ENCODE data around the gene PHYHIPL. TPM values are rescaled to one million over a fixed set of nuclear protein-coding genes. Genes with fewer than 3 reads are reported as not detected.

Gene PHYHIPL
- total RNA-seq, 1 donor from 2014 or later: 0.34 TPM

GRCh38 chr10:59177031-59177797, 771 bp downstream of the PHYHIPL start:
- peaks cover 32% of the 10 kb centered on the region for H3K27me3 ChIP-seq (ENCODE audit: insufficient read depth, low read length)
- TF ChIP-seq, protein P1, sequence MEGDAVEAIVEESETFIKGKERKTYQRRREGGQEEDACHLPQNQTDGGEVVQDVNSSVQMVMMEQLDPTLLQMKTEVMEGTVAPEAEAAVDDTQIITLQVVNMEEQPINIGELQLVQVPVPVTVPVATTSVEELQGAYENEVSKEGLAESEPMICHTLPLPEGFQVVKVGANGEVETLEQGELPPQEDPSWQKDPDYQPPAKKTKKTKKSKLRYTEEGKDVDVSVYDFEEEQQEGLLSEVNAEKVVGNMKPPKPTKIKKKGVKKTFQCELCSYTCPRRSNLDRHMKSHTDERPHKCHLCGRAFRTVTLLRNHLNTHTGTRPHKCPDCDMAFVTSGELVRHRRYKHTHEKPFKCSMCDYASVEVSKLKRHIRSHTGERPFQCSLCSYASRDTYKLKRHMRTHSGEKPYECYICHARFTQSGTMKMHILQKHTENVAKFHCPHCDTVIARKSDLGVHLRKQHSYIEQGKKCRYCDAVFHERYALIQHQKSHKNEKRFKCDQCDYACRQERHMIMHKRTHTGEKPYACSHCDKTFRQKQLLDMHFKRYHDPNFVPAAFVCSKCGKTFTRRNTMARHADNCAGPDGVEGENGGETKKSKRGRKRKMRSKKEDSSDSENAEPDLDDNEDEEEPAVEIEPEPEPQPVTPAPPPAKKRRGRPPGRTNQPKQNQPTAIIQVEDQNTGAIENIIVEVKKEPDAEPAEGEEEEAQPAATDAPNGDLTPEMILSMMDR (IDR thresholded peaks at IDR 0.05; ENCODE audit: insufficient read depth, low read depth, low read length): no peak
- TF ChIP-seq EZH2 (IDR thresholded peaks at IDR 0.05; ENCODE audit: insufficient read depth, low read length): peak; percentile 73
- H3K9me3 ChIP-seq (ENCODE audit: insufficient read depth, low read depth, low read length): no peaks in the 10 kb centered on the region
- H3K9ac ChIP-seq (ENCODE audit: low read length): no peak overlapping the region
- H3K27ac Mint-ChIP-seq (ENCODE audit: unreplicated experiment): no peak overlapping the region
- H3K4me1 Mint-ChIP-seq (ENCODE audit: low read depth, unreplicated experiment): no peaks in the 10 kb centered on the region
- H3K9me3 Mint-ChIP-seq (ENCODE audit: unreplicated experiment): no peaks in the 10 kb centered on the region
- no peaks in the 10 kb centered on the region for H3K36me3 Mint-ChIP-seq (ENCODE audit: low read depth, unreplicated experiment)
- peak overlapping the region; percentile 89 for H3K4me3 Mint-ChIP-seq (ENCODE audit: unreplicated experiment)
- peaks cover 22% of the 10 kb centered on the region for H3K27me3 Mint-ChIP-seq (ENCODE audit: low read depth, unreplicated experiment)
- DNase-seq (ENCODE audit: low read depth) (peak; percentile 88), FAIRE-seq (peak; percentile 9)
- H3K4me3 ChIP-seq (ENCODE audit: insufficient read depth, low read depth, low read length): no peak overlapping the region
- no peaks in the 10 kb centered on the region for H4K20me1 ChIP-seq (ENCODE audit: insufficient read depth, low read length)
- H3K27ac ChIP-seq (ENCODE audit: low read depth, low read length): no peak overlapping the region
- H3K4me2 ChIP-seq (ENCODE audit: low read length): peak overlapping the region; percentile 83
- no peaks in the 10 kb centered on the region for H3K79me2 ChIP-seq (ENCODE audit: insufficient read depth, low read length)
- no peak overlapping the region for H2AFZ ChIP-seq (ENCODE audit: low read depth, low read length)
- H3K4me1 ChIP-seq (ENCODE audit: insufficient read depth, low read length): peaks cover 13% of the 10 kb centered on the region
- H3K36me3 ChIP-seq (ENCODE audit: insufficient read depth, low read length): no peaks in the 10 kb centered on the region

DNA sequence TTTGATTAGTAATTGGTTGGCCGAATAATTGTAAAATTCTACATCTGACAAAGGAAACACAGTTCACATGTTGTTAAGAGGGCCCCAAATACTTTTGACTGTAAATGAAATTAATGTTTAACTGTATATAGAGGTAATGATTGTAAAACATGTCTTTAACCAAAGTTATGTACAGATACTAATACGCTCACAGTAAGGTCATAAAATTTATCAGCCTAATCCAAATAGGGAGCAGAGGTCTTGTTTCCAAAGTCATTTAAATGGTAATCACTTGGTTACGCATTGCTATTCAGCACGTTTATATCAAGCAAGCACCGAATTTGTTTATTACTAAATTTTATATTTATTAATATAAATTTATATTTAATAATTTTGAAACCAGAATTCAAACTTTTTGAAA, 1.4 kb downstream of the PHYHIPL start:
- H3K27ac Mint-ChIP-seq (ENCODE audit: unreplicated experiment): no peak overlapping the region
- Histone ChIP-seq H3K27me3 (ENCODE audit: insufficient read depth, low read length) (peaks cover 32% of the 10 kb centered on the region), H3K4me3 (ENCODE audit: insufficient read depth, low read depth, low read length) (no peak overlapping the region), H3K4me1 (ENCODE audit: insufficient read depth, low read length) (peaks cover 13% of the 10 kb centered on the region), H3K79me2 (ENCODE audit: insufficient read depth, low read length) (no peaks in the 10 kb centered on the region), H3K4me2 (ENCODE audit: low read length) (peak overlapping the region; percentile 83), H3K27ac (ENCODE audit: low read depth, low read length) (no peak overlapping the region), H3K9ac (ENCODE audit: low read length) (no peak overlapping the region), H3K36me3 (ENCODE audit: insufficient read depth, low read length) (no peaks in the 10 kb centered on the region), H2AFZ (ENCODE audit: low read depth, low read length) (no peak overlapping the region), H3K9me3 (ENCODE audit: insufficient read depth, low read depth, low read length) (no peaks in the 10 kb centered on the region), H4K20me1 (ENCODE audit: insufficient read depth, low read length) (no peaks in the 10 kb centered on the region)
- FAIRE-seq: no peak
- TF ChIP-seq EZH2 (IDR thresholded peaks at IDR 0.05; ENCODE audit: insufficient read depth, low read length): no peak
- TF ChIP-seq, protein P1 (IDR thresholded peaks at IDR 0.05; ENCODE audit: insufficient read depth, low read depth, low read length): no peak
- no peaks in the 10 kb centered on the region for H3K9me3 Mint-ChIP-seq (ENCODE audit: unreplicated experiment)
- no peaks in the 10 kb centered on the region for H3K36me3 Mint-ChIP-seq (ENCODE audit: low read depth, unreplicated experiment)
- peaks cover 21% of the 10 kb centered on the region for H3K27me3 Mint-ChIP-seq (ENCODE audit: low read depth, unreplicated experiment)
- peak overlapping the region; percentile 89 for H3K4me3 Mint-ChIP-seq (ENCODE audit: unreplicated experiment)
- H3K4me1 Mint-ChIP-seq (ENCODE audit: low read depth, unreplicated experiment): no peaks in the 10 kb centered on the region
- DNase-seq (ENCODE audit: low read depth): no peak

DNA sequence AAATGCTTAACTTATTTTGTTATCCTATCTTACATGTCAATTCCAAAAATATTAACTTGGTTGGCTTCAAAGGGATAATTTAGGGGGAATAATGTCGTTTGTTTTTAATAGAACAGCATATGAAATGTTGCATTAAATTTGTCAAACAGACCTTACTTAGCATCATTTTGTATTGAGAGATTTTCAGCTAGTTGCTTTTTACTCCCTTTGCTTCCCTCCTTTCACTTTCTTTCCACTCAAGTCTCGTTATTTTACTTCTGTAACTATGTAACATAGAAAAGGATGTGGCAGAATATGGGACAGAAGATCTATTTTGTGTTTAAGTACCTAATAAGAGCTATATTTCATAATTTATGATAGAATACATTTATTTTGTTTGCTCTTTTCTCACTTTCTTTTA, 2.6 kb downstream of the PHYHIPL start:
- Mint-ChIP-seq H3K27me3 (ENCODE audit: low read depth, unreplicated experiment) (peaks cover 18% of the 10 kb centered on the region), H3K4me3 (ENCODE audit: unreplicated experiment) (no peak overlapping the region), H3K4me1 (ENCODE audit: low read depth, unreplicated experiment) (no peaks in the 10 kb centered on the region), H3K9me3 (ENCODE audit: unreplicated experiment) (no peaks in the 10 kb centered on the region), H3K27ac (ENCODE audit: unreplicated experiment) (no peak overlapping the region), H3K36me3 (ENCODE audit: low read depth, unreplicated experiment) (no peaks in the 10 kb centered on the region)
- TF ChIP-seq, protein P1 (IDR thresholded peaks at IDR 0.05; ENCODE audit: insufficient read depth, low read depth, low read length): no peak
- TF ChIP-seq EZH2 (IDR thresholded peaks at IDR 0.05; ENCODE audit: insufficient read depth, low read length): no peak
- Histone ChIP-seq H3K9ac (ENCODE audit: low read length) (no peak overlapping the region), H4K20me1 (ENCODE audit: insufficient read depth, low read length) (no peaks in the 10 kb centered on the region), H3K36me3 (ENCODE audit: insufficient read depth, low read length) (no peaks in the 10 kb centered on the region), H3K4me2 (ENCODE audit: low read length) (no peak overlapping the region), H3K9me3 (ENCODE audit: insufficient read depth, low read depth, low read length) (no peaks in the 10 kb centered on the region), H3K4me3 (ENCODE audit: insufficient read depth, low read depth, low read length) (no peak overlapping the region), H3K4me1 (ENCODE audit: insufficient read depth, low read length) (peaks cover 13% of the 10 kb centered on the region), H3K79me2 (ENCODE audit: insufficient read depth, low read length) (no peaks in the 10 kb centered on the region), H2AFZ (ENCODE audit: low read depth, low read length) (no peak overlapping the region), H3K27ac (ENCODE audit: low read depth, low read length) (no peak overlapping the region), H3K27me3 (ENCODE audit: insufficient read depth, low read length) (peaks cover 22% of the 10 kb centered on the region)
- FAIRE-seq: no peak
- no peak for DNase-seq (ENCODE audit: low read depth)
